KMS-11 (cell line): ENCODE measurements around the gene HTR3D.

Source experiments
- H2AFZ ChIP-seq: fragments of 200-600 bp; sonication (generic); 2 replicates; pipeline ENCODE4 v1.6.1; 2016; ENCODE audit warnings: antibody characterized with exemption, mixed run types, low read depth
- H3K27ac ChIP-seq: fragments of 200-600 bp; sonication (generic); 2 replicates; pipeline ENCODE4 v1.6.1; 2016; ENCODE audit warnings: mild to moderate bottlenecking, mixed run types
- H3K27me3 ChIP-seq: fragments of 200-600 bp; sonication (generic); 2 replicates; pipeline ENCODE4 v1.6.1; 2017; ENCODE audit warnings: mild to moderate bottlenecking, low read depth, mixed run types, moderate library complexity; ENCODE audit not compliant: insufficient read depth
- H3K36me3 ChIP-seq: fragments of 200-600 bp; sonication (generic); 2 replicates; pipeline ENCODE4 v1.6.1; 2017; ENCODE audit warnings: mild to moderate bottlenecking, mixed run types; ENCODE audit not compliant: insufficient read depth
- H3K4me1 ChIP-seq: fragments of 200-600 bp; sonication (generic); 2 replicates; pipeline ENCODE4 v1.6.1; 2016; ENCODE audit warnings: mild to moderate bottlenecking, low read depth, mixed run types; ENCODE audit not compliant: poor library complexity, severe bottlenecking
- H3K4me2 ChIP-seq: fragments of 200-600 bp; sonication (generic); 2 replicates; pipeline ENCODE4 v1.7.0; 2016; ENCODE audit warnings: mild to moderate bottlenecking, mixed run types
- H3K4me3 ChIP-seq: fragments of 200-600 bp; sonication (generic); IDR thresholded peaks from 2 replicates; pipeline ENCODE4 v1.6.1; 2017; ENCODE audit warnings: low read depth, low read length, mixed read lengths; ENCODE audit not compliant: insufficient read depth
- H3K79me2 ChIP-seq: fragments of 200-600 bp; sonication (generic); 2 replicates; pipeline ENCODE4 v1.6.1; 2016; ENCODE audit warnings: low read depth, mixed run types; ENCODE audit not compliant: insufficient read depth
- H3K9ac ChIP-seq: fragments of 200-600 bp; sonication (generic); 2 replicates; pipeline ENCODE4 v1.6.1; 2016; ENCODE audit warnings: mild to moderate bottlenecking, mixed run types
- H4K20me1 ChIP-seq: fragments of 200-600 bp; sonication (generic); 2 replicates; pipeline ENCODE4 v1.6.1; 2016; ENCODE audit warnings: mild to moderate bottlenecking, mixed run types; ENCODE audit not compliant: insufficient read depth
- TF ChIP-seq, protein P1 (sequence below): fragments of 200-600 bp; sonication (generic); conservative IDR thresholded peaks from 2 replicates; pipeline ENCODE4 v1.6.1; 2017; ENCODE audit warnings: low read depth, mild to moderate bottlenecking, antibody characterized with exemption, low read length, moderate library complexity, mixed read lengths

The HTR3D gene

DNA sequence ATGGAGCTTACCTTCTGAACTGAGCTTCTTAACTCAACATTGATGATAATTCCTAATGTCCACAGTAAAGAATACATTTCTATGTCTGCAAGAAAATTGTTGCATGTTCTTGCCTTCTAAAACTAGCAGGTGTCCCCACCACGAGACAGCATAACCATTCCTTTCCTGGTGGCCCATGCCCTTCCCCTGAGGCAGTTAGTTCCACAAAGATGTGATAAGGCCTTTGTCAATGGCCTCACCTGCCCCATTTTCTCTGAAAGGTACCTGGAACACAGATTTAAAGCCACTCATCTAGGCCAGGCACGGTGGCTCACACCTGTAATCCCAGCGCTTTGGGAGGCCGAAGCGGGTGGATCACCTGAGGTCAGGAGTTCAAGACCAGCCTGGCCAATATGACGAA, 44.4 kb downstream of the HTR3D start:
- Histone ChIP-seq H3K27ac (no peak overlapping the region), H3K4me2 (no peak overlapping the region), H2AFZ (no peak overlapping the region), H3K4me3 (no peak overlapping the region), H3K27me3 (no peaks in the 10 kb centered on the region), H3K4me1 (no peaks in the 10 kb centered on the region), H4K20me1 (no peaks in the 10 kb centered on the region), H3K79me2 (no peaks in the 10 kb centered on the region), H3K9ac (no peak overlapping the region), H3K36me3 (no peaks in the 10 kb centered on the region)
- TF ChIP-seq, protein P1, sequence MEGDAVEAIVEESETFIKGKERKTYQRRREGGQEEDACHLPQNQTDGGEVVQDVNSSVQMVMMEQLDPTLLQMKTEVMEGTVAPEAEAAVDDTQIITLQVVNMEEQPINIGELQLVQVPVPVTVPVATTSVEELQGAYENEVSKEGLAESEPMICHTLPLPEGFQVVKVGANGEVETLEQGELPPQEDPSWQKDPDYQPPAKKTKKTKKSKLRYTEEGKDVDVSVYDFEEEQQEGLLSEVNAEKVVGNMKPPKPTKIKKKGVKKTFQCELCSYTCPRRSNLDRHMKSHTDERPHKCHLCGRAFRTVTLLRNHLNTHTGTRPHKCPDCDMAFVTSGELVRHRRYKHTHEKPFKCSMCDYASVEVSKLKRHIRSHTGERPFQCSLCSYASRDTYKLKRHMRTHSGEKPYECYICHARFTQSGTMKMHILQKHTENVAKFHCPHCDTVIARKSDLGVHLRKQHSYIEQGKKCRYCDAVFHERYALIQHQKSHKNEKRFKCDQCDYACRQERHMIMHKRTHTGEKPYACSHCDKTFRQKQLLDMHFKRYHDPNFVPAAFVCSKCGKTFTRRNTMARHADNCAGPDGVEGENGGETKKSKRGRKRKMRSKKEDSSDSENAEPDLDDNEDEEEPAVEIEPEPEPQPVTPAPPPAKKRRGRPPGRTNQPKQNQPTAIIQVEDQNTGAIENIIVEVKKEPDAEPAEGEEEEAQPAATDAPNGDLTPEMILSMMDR = no peak

DNA sequence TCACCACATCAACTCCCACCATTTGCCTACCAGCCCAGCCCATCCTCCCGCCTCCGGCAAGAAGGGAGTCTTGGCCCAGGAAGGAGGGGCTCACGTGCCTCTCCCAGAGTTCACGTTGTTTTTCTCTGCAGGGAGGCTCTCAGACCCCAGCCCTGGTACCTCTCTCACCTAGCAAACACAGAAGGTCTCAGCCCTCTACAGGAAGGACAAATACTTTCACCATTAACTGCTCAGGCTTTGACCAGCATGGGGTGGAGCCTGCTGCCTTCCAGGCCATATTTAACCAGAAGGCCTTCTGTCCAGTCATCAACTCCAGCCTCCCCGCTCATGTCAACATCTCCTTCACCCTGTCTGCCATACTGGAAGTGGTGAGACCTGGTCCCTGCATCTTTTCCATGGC, 46.3 kb downstream of the HTR3D start:
- H3K27ac ChIP-seq = no peak overlapping the region
- H3K4me3 ChIP-seq = no peak overlapping the region
- no peaks in the 10 kb centered on the region for H3K4me1 ChIP-seq
- no peaks in the 10 kb centered on the region for H3K79me2 ChIP-seq
- H3K4me2 ChIP-seq = no peak overlapping the region
- H2AFZ ChIP-seq = no peak overlapping the region
- no peaks in the 10 kb centered on the region for H3K36me3 ChIP-seq
- H3K27me3 ChIP-seq = no peaks in the 10 kb centered on the region
- no peaks in the 10 kb centered on the region for H4K20me1 ChIP-seq
- TF ChIP-seq, protein P1 = no peak
- no peak overlapping the region for H3K9ac ChIP-seq

DNA sequence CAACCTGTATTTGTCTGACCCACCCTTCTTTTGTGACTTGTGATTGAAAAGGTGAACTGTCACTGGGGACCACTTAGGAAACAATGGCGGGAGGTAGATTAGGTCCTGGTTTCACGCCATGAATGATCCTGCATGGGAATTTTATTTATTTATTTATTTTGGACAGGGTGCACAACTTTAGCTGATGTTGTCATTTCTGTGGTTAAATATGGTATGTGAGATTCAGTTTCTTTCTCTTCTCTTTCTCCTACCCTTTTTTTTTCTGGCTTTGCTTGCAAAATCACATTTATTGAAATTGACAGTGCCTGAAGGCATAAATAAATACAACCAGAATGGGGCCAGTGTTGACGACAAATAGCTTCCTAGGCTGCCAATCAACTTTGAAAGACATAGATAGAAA, 47.3 kb downstream of the HTR3D start:
- no peak overlapping the region for H2AFZ ChIP-seq
- TF ChIP-seq, protein P1 = no peak
- no peak overlapping the region for H3K9ac ChIP-seq
- H3K27ac ChIP-seq = no peak overlapping the region
- H3K4me1 ChIP-seq = no peaks in the 10 kb centered on the region
- no peak overlapping the region for H3K4me3 ChIP-seq
- no peak overlapping the region for H3K4me2 ChIP-seq
- H3K79me2 ChIP-seq = no peaks in the 10 kb centered on the region
- no peaks in the 10 kb centered on the region for H4K20me1 ChIP-seq
- no peaks in the 10 kb centered on the region for H3K36me3 ChIP-seq
- no peaks in the 10 kb centered on the region for H3K27me3 ChIP-seq

DNA sequence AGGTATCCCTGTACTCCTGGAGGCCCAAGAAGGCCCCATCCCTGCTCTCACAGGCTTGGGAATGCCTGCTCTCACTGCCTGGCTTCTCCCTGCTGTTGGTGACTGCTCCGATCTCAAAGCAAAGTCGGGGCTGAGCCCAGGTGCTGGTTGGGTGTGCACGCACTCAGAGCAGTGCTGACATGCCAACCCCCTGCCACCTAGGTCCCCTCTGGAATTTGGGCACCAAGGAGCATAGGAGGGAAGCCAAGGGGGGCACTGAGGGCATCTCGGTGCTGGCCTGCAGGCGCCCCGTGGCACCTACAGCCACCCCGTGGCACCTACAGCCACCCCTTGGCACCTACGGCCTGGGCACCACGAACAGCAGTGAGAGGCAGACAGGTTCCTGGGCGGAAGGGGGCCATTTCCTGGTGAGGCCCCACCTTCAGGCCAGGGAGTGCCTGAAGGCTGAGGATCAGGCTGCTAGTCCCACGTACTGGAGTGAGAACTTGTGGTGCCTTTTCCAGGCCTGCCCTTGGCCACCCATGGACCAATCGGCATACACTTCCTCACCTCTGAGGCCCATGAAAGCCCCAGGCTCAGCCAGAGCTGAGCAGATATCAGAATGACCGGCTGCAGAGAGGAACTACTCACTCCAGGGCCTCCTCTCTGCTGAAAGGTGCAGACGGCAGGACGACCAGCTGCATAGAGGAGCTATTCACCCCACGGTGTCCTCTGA, 49.7 kb downstream of the HTR3D start:
- Histone ChIP-seq H3K9ac (no peak overlapping the region), H3K27me3 (no peaks in the 10 kb centered on the region), H3K79me2 (no peaks in the 10 kb centered on the region), H3K36me3 (no peaks in the 10 kb centered on the region), H4K20me1 (no peaks in the 10 kb centered on the region), H3K4me2 (no peak overlapping the region), H3K4me1 (peaks cover 9% of the 10 kb centered on the region), H3K4me3 (no peak overlapping the region), H3K27ac (no peak overlapping the region), H2AFZ (no peak overlapping the region)
- TF ChIP-seq, protein P1 = no peak
